Activated CD8-positive, alpha-beta T cell treated with anti-CD3 and anti-CD28 coated beads for 36 hours (primary cell): ENCODE data around the gene CACNA1C. TPM values are rescaled to one million over a fixed set of nuclear protein-coding genes. Genes with fewer than 3 reads are reported as not detected.

Experiments
- ATAC-seq: fragments of 200-7000 bp; cut with Tn5 transposase; one replicate; pipeline ENCODE4 v1.10.0; 2021; ENCODE audit warnings: mild to moderate bottlenecking, moderate library complexity
- CTCF ChIA-PET: fragments of 350-600 bp; sonication (Branson Sonifier 250); formaldehyde crosslinking; loops from one replicate; lab custom pipeline; 2021; ENCODE audit warnings: antibody characterized with exemption; lab: Charles Lee
- POLR2A ChIA-PET: fragments of 350-600 bp; sonication (Branson Sonifier 250); formaldehyde crosslinking; loops from one replicate; lab custom pipeline; 2021; ENCODE audit warnings: antibody characterized with exemption; lab: Charles Lee
- DNase-seq: peaks from one replicate; pipeline ENCODE4 v3.0.0-alpha.2; 2020
- H3K27ac Mint-ChIP-seq: one replicate; pipeline ENCODE4 v1.8.0; 2021; ENCODE audit warnings: mild to moderate bottlenecking, mixed read lengths
- H3K27me3 Mint-ChIP-seq: one replicate; pipeline ENCODE4 v1.8.0; 2021; ENCODE audit warnings: mixed read lengths
- H3K36me3 Mint-ChIP-seq: one replicate; pipeline ENCODE4 v1.8.0; 2021; ENCODE audit warnings: low read depth, mixed read lengths
- H3K4me1 Mint-ChIP-seq: one replicate; pipeline ENCODE4 v1.8.0; 2021; ENCODE audit warnings: low read depth, mixed read lengths
- H3K4me3 Mint-ChIP-seq: one replicate; pipeline ENCODE4 v1.8.0; 2021; ENCODE audit warnings: mild to moderate bottlenecking, moderate library complexity, mixed read lengths
- H3K9me3 Mint-ChIP-seq: one replicate; pipeline ENCODE4 v1.8.0; 2021; ENCODE audit warnings: mixed read lengths
- intact Hi-C: fragments of 100-400 bp; cut with micrococcal nuclease; formaldehyde crosslinking; loops from one replicate; pipeline ENCODE4 v1.10.0; 2022
- total RNA-seq, 2 experiments: library from RNA; stranded (reverse); gene quantifications; one replicate each; pipeline ENCODE4 v1.2.3, GENCODE V29; 2021
- TF ChIP-seq, protein P1 (sequence below): fragments of 200-600 bp; IDR thresholded peaks from one replicate; pipeline ENCODE4 v1.8.0; 2022; ENCODE audit warnings: antibody characterized with exemption, mild to moderate bottlenecking

The CACNA1C gene
- total RNA-seq, 2 experiments from 2014 or later = 0.02 to 0.05 TPM

DNA sequence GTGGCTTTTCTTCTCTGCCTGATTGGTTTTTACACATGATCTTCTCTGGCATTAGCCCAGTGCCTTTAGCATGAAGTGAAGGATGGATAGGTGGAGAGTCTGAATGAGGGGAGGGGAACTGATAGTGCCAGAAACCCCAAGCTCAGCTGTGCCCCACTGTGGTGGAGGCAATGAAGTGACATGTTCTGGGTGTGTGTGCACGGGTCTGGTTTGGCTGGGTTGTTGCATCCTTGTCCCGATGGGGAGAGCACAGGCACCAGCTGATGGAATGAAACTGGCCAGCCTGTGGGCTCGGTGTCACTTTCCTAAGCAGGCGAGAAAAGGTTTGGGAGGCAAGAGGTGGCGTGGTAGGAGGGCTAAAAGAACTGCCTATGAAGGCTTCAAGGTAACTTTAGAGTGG is 65.3 kb downstream of the CACNA1C start:
- Mint-ChIP-seq H3K27me3 (no peaks in the 10 kb centered on the region), H3K4me3 (no peak overlapping the region), H3K36me3 (no peaks in the 10 kb centered on the region), H3K4me1 (no peaks in the 10 kb centered on the region), H3K9me3 (no peaks in the 10 kb centered on the region), H3K27ac (no peak overlapping the region)
- ChIA-PET CTCF (no interaction called here), POLR2A (no interaction called here)
- no peak for ATAC-seq
- TF ChIP-seq, protein P1, sequence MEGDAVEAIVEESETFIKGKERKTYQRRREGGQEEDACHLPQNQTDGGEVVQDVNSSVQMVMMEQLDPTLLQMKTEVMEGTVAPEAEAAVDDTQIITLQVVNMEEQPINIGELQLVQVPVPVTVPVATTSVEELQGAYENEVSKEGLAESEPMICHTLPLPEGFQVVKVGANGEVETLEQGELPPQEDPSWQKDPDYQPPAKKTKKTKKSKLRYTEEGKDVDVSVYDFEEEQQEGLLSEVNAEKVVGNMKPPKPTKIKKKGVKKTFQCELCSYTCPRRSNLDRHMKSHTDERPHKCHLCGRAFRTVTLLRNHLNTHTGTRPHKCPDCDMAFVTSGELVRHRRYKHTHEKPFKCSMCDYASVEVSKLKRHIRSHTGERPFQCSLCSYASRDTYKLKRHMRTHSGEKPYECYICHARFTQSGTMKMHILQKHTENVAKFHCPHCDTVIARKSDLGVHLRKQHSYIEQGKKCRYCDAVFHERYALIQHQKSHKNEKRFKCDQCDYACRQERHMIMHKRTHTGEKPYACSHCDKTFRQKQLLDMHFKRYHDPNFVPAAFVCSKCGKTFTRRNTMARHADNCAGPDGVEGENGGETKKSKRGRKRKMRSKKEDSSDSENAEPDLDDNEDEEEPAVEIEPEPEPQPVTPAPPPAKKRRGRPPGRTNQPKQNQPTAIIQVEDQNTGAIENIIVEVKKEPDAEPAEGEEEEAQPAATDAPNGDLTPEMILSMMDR = no peak
- no peak for DNase-seq
- intact Hi-C loops = no loop called here

DNA sequence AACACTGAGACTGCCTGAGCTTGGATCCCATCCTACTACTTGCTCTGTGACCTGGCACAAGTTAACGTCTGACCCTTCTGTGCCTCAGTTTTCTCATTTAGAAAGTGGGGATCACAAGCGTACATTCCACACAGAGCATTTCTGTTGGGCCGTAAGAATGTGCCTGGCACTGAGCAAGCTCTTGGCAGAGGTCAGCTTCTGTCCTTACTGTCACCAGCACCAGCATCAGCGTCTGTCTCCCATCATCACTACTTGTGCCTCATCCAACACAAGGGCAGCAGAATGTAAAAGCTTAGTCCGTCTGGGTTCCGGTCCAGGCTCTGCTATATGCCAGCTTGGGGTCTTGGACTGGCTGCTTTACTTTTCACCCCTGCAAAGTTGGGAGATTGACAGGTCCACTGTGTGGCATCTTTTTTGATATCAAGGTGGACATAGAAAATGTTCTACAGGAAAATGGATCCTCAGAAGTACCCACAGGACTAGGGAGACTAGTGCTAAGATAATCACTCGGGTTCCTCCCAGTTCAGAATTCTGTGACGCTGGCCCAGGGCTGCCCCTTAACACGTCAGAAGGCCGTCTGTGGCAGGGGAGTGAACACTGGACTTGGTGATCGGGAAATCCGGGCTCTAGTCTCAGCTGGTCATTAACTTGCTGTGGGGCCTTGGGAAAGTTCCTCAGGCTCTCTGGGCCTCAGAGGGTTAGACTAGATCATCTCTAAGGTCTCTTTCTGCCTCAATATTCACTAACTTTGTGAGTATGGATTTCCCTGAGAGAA is 65.9 kb downstream of the CACNA1C start:
- ChIA-PET CTCF (no interaction called here), POLR2A (no interaction called here)
- DNase-seq (no peak), ATAC-seq (no peak)
- TF ChIP-seq, protein P1 = no peak
- Mint-ChIP-seq H3K36me3 (no peaks in the 10 kb centered on the region), H3K27ac (no peak overlapping the region), H3K9me3 (no peaks in the 10 kb centered on the region), H3K27me3 (no peaks in the 10 kb centered on the region), H3K4me3 (no peak overlapping the region), H3K4me1 (no peaks in the 10 kb centered on the region)
- intact Hi-C loops = no loop called here

DNA sequence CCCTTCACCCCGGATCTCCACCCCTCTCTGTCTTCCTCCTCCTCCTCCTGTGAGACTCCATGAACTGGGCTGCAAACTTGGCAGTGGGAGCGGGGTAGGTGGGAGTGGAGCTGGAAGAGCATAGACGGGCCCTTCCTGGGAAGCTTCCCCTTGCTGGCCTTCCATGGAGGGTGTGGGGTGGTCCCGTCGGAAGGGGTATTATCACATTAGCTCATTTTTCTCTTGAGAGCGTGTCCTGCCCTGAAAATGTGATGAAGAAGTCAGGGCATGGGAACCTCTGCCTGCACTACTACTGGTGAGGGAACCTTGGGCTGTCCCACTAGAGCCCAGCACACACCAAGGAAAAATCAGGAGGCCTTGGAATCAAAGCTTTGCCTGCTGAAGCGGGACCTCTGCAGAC is 66.5 kb downstream of the CACNA1C start:
- ChIA-PET CTCF (no interaction called here), POLR2A (no interaction called here)
- Mint-ChIP-seq H3K4me1 (no peaks in the 10 kb centered on the region), H3K36me3 (no peaks in the 10 kb centered on the region), H3K4me3 (no peak overlapping the region), H3K27me3 (no peaks in the 10 kb centered on the region), H3K9me3 (no peaks in the 10 kb centered on the region), H3K27ac (no peak overlapping the region)
- intact Hi-C loops = no loop called here
- TF ChIP-seq, protein P1 = no peak
- no peak for ATAC-seq
- no peak for DNase-seq

DNA sequence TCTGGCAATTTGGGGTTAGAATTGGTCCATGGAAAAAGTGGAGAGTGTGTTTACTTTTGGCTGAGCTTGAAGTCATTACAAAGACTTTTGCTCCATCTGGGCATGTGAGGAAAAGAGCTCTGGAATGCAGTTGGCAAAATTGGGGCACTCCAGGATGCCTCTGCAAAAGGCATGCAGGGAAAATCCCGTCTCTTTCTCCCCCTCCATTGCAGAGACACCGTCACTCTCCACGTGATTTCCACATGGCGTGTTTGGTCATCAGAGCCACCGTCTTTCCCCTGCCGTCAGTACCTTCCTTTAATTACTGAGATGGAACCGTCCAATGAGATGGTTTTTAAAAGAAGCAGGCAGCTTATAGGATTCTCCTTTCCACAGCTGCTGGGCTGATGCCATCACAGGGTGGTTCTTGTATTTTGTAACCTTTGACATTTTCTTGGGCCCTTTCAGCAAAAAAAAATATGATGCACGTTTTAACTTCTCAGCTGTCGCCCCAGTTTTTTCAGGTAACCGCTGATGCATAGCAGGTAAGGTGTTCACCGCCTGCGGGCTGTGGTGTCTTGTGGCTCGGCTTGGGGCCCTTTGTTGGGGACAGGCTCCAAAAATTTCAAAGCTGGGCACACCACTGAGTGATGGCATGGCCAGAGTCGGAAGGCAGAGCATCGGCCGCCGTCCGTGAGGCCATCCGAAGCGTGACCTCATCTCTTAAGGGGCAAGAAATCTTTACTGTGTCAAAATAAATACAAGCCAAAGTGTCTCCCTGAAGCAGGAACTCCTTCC is 68.4 kb downstream of the CACNA1C start:
- H3K9me3 Mint-ChIP-seq = no peaks in the 10 kb centered on the region
- H3K27me3 Mint-ChIP-seq = no peaks in the 10 kb centered on the region
- H3K27ac Mint-ChIP-seq = no peak overlapping the region
- H3K4me1 Mint-ChIP-seq = no peaks in the 10 kb centered on the region
- ATAC-seq (no peak), DNase-seq (no peak)
- POLR2A ChIA-PET = no interaction called here
- no peaks in the 10 kb centered on the region for H3K36me3 Mint-ChIP-seq
- intact Hi-C loops = no loop called here
- no peak overlapping the region for H3K4me3 Mint-ChIP-seq
- CTCF ChIA-PET = interaction anchor here (1.2 kb wide), 1 partner anchor 24 kb away, joined by 3 read pairs; no protein-coding TSS in a partner anchor
- TF ChIP-seq, protein P1 = no peak

DNA sequence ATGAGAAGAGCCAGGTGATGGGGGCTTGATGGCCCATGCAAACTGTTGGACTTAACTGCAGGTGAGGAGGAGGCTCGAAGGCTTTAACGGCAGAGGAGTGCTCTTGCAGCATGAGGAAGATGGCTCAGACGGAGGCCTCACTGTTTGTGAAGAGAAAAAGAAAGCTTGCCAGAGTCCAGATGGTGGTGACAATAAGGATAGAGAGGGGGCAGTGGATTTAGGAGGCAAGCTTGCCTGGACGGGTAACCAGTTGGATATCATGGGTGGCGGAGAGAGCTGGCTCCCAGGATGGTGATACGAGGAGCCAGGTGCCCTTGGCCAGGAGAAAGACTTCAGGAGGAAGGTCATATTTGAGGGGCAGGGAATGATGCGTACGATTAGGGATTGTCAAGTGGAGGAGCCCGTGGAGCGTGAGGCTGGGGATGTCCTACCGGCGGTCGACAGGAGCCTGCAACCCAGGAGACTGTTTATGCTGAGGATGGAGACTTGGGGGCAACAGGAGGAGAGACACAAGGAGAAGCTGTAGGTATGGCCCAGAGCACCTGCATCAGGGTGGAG is 71.8 kb downstream of the CACNA1C start:
- Mint-ChIP-seq H3K4me3 (no peak overlapping the region), H3K27me3 (no peaks in the 10 kb centered on the region), H3K36me3 (no peaks in the 10 kb centered on the region), H3K4me1 (no peaks in the 10 kb centered on the region), H3K9me3 (no peaks in the 10 kb centered on the region), H3K27ac (no peak overlapping the region)
- ATAC-seq = no peak
- TF ChIP-seq, protein P1 = no peak
- intact Hi-C loops = no loop called here
- POLR2A ChIA-PET = no interaction called here
- DNase-seq = no peak
- CTCF ChIA-PET = no interaction called here
